Measurements from ENCODE around the gene SPATA20.

The SPATA20 gene

GRCh38 chr17:50581316-50581715 is 34.3 kb downstream of the SPATA20 start:
- no peak for FAIRE-seq

GRCh38 chr17:50582741-50583140 is 35.8 kb downstream of the SPATA20 start:
- no peak for FAIRE-seq

GRCh38 chr17:50583641-50584040 is 36.7 kb downstream of the SPATA20 start:
- no peak for FAIRE-seq

GRCh38 chr17:50584116-50584515 is 37.1 kb downstream of the SPATA20 start:
- FAIRE-seq, result no peak

- no peak for FAIRE-seq
These were observed 37.8 kb downstream of the SPATA20 start for GRCh38 chr17:50584749-50585148.

GRCh38 chr17:50585346-50585745 is 38.4 kb downstream of the SPATA20 start:
- no peak for FAIRE-seq

GRCh38 chr17:50585891-50586290 is 38.9 kb downstream of the SPATA20 start:
- FAIRE-seq, result no peak

- no peak for FAIRE-seq
These were observed 39.7 kb downstream of the SPATA20 start for GRCh38 chr17:50586421-50587247.

- FAIRE-seq, result no peak
These were observed 40.6 kb downstream of the SPATA20 start for GRCh38 chr17:50587571-50587970.

- FAIRE-seq, result no peak
These were observed 41.5 kb downstream of the SPATA20 start for GRCh38 chr17:50588391-50589049.

GRCh38 chr17:50589095-50589705 is 42.2 kb downstream of the SPATA20 start:
- no peak for FAIRE-seq

- no peak for FAIRE-seq
These were observed 44.2 kb downstream of the SPATA20 start for GRCh38 chr17:50590946-50591737.

- FAIRE-seq, result no peak
These were observed 46.3 kb downstream of the SPATA20 start for GRCh38 chr17:50593321-50593720.

GRCh38 chr17:50594128-50594823 is 47.3 kb downstream of the SPATA20 start:
- no peak for FAIRE-seq

GRCh38 chr17:50594892-50595291 is 47.9 kb downstream of the SPATA20 start:
- no peak for FAIRE-seq

GRCh38 chr17:50596191-50597037 is 49.4 kb downstream of the SPATA20 start:
- FAIRE-seq, result no peak

GRCh38 chr17:50598487-50598886 is 51.5 kb downstream of the SPATA20 start:
- FAIRE-seq, result no peak

- FAIRE-seq, result no peak
These were observed 52.6 kb downstream of the SPATA20 start for GRCh38 chr17:50599606-50600005.

GRCh38 chr17:50601823-50602375 is 54.9 kb downstream of the SPATA20 start:
- FAIRE-seq, result no peak

GRCh38 chr17:50602836-50603235 is 55.9 kb downstream of the SPATA20 start:
- no peak for FAIRE-seq

GRCh38 chr17:50603340-50603739 is 56.4 kb downstream of the SPATA20 start:
- no peak for FAIRE-seq
